Peyer's patch (tissue), 4 donors: ENCODE data around the gene ITGA2B.
"Not testable (repeated sequence)": the region's sequence is repeated elsewhere in the genome, so short reads cannot be mapped to it uniquely, and the experiment has no call there.

ENCODE experiments used
- POLR2A ChIP-seq, 2 donors: fragments of 450-650 bp; IDR thresholded peaks; one replicate each; pipeline ENCODE4 v1.5.1; 2017; ENCODE audit warnings: antibody characterized with exemption in 2 of 2, mild to moderate bottlenecking in 2 of 2, moderate library complexity in 2 of 2
- TF ChIP-seq, protein P1 (sequence below), 6 experiments: fragments of 450-650 bp in 4 of 6; fragments of 200-600 bp in 2 of 6; sonication (generic) in 1 of 6; IDR thresholded peaks; one replicate each; pipeline ENCODE4 v1.5.1; 2017 to 2019; ENCODE audit warnings: antibody characterized with exemption in 6 of 6, mild to moderate bottlenecking in 3 of 6, moderate library complexity in 1 of 6

DNA sequence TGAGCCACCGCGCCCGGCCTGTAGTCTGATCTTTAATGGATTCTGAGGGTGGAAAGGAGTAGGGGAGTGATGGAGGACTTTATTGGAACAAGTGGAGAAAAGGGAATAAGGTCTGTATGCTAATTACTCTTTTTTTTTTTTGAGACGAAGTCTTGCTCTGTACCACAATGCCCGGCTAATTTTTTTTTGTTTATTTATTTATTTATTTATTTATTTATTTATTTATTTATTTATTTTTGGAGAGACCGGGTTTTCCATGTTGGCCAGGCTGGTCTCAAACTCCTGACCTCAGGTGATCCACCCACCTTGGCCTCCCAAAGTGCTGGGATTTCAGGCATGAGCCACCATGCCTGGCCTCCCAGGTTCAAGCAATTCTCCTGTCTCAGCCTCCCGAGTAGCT is 59.9 kb downstream of the ITGA2B start:
- TF ChIP-seq, protein P1, sequence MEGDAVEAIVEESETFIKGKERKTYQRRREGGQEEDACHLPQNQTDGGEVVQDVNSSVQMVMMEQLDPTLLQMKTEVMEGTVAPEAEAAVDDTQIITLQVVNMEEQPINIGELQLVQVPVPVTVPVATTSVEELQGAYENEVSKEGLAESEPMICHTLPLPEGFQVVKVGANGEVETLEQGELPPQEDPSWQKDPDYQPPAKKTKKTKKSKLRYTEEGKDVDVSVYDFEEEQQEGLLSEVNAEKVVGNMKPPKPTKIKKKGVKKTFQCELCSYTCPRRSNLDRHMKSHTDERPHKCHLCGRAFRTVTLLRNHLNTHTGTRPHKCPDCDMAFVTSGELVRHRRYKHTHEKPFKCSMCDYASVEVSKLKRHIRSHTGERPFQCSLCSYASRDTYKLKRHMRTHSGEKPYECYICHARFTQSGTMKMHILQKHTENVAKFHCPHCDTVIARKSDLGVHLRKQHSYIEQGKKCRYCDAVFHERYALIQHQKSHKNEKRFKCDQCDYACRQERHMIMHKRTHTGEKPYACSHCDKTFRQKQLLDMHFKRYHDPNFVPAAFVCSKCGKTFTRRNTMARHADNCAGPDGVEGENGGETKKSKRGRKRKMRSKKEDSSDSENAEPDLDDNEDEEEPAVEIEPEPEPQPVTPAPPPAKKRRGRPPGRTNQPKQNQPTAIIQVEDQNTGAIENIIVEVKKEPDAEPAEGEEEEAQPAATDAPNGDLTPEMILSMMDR (IDR thresholded peaks at IDR 0.05), result not testable (repeated sequence)
- TF ChIP-seq POLR2A (IDR thresholded peaks at IDR 0.05), result not testable (repeated sequence)
